ENCODE measurements around the gene MYADM.

MYADM gene

DNA sequence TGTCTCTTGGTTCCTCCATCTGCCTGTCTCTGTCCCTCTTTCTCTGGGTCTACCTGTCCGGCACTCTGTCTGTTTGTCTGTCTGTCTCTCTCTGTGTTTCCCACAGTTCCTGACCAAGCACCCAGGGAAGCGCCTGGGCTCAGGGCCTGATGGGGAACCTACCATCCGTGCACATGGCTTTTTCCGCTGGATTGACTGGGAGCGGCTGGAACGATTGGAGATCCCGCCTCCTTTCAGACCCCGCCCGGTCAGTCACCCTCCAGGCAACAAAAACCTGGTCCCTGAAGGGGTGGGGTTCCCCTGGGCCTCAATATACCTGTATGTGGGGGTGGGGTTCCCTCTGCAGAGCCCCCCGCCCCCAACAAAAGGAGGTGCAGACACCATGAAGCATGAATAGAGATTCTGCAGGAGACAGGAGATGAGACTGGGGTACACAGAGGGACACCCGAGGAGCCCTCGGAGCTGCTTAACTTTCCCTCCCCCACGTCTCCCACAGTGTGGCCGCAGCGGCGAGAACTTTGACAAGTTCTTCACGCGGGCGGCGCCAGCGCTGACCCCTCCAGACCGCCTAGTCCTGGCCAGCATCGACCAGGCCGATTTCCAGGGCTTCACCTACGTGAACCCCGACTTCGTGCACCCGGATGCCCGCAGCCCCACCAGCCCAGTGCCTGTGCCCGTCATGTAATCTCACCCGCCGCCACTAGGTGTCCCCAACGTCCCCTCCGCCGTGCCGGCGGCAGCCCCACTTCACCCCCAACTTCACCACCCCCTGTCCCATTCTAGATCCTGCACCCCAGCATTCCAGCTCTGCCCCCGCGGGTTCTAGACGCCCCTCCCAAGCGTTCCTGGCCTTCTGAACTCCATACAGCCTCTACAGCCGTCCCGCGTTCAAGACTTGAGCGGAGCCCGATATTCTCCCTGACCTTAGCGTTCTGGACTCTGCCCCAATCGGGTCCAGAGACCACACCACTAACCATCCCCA lies 38.8 kb downstream of the MYADM start:
- no peak overlapping the region for H3K27ac Mint-ChIP-seq
- H3K4me3 Mint-ChIP-seq = peak overlapping the region; percentile 38 to 53 (median 49)
- peaks cover 3% of the 10 kb centered on the region for H3K9me3 Mint-ChIP-seq
- peaks cover 94% of the 10 kb centered on the region for H3K27me3 Mint-ChIP-seq (ENCODE audit: low read depth)
- TF ChIP-seq CTCF (IDR thresholded peaks at IDR 0.05; ENCODE audit: unreplicated experiment in 3 of 3) = peak; percentile 74 to 78 (median 76)
- H3K36me3 Mint-ChIP-seq (ENCODE audit: low read depth) = peaks cover 3% of the 10 kb centered on the region
- H3K4me1 Mint-ChIP-seq = peaks cover 15% of the 10 kb centered on the region

GRCh38 chr19:53907193-53907581 lies 39.5 kb downstream of the MYADM start:
- TF ChIP-seq CTCF (IDR thresholded peaks at IDR 0.05; ENCODE audit: unreplicated experiment in 3 of 3) = no peak
- peaks cover 15% of the 10 kb centered on the region for H3K4me1 Mint-ChIP-seq
- peak overlapping the region; percentile 55 to 70 (median 70) for H3K4me3 Mint-ChIP-seq
- H3K36me3 Mint-ChIP-seq (ENCODE audit: low read depth) = peaks cover 3% of the 10 kb centered on the region
- H3K27ac Mint-ChIP-seq = no peak overlapping the region
- H3K9me3 Mint-ChIP-seq = peaks cover 4% of the 10 kb centered on the region
- H3K27me3 Mint-ChIP-seq (ENCODE audit: low read depth) = peaks cover 95% of the 10 kb centered on the region

DNA sequence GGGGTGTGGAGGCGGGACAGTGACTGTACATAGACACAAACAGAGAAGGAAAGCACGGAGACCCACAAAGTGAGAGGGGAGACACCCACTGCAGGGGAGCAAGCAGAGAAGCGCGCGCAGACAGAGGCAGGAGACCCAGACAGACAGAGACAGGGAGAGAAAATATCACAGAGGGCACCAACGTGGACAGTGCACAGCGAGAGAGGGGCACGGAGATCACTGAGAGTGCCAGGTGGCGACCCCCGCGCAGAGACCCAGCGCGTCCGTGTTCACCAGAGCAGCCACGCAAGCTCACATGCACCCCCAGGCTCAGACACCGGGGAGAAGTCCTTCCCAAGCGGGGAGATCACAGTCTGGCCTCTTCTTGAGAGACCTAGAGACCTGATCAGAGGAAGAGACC lies 40.0 kb downstream of the MYADM start:
- H3K4me3 Mint-ChIP-seq = peak overlapping the region; percentile 55 to 70 (median 70)
- H3K9me3 Mint-ChIP-seq = peaks cover 4% of the 10 kb centered on the region
- H3K27me3 Mint-ChIP-seq (ENCODE audit: low read depth) = peaks cover 94% of the 10 kb centered on the region
- no peak overlapping the region for H3K27ac Mint-ChIP-seq
- H3K36me3 Mint-ChIP-seq (ENCODE audit: low read depth) = peaks cover 3% of the 10 kb centered on the region
- no peak for TF ChIP-seq CTCF (IDR thresholded peaks at IDR 0.05; ENCODE audit: unreplicated experiment in 3 of 3)
- H3K4me1 Mint-ChIP-seq = peaks cover 15% of the 10 kb centered on the region

GRCh38 chr19:53908106-53908934 lies 40.6 kb downstream of the MYADM start:
- H3K4me3 Mint-ChIP-seq = peak overlapping the region; percentile 77 to 84 (median 80)
- H3K4me1 Mint-ChIP-seq = peaks cover 15% of the 10 kb centered on the region
- TF ChIP-seq CTCF (IDR thresholded peaks at IDR 0.05; ENCODE audit: unreplicated experiment in 3 of 3) = no peak
- H3K36me3 Mint-ChIP-seq (ENCODE audit: low read depth) = peaks cover 3% of the 10 kb centered on the region
- H3K27me3 Mint-ChIP-seq (ENCODE audit: low read depth) = peaks cover 92% of the 10 kb centered on the region
- peak overlapping the region in 1 of 3 experiments; percentile 56 for H3K27ac Mint-ChIP-seq
- peaks cover 4% of the 10 kb centered on the region for H3K9me3 Mint-ChIP-seq

GRCh38 chr19:53908935-53909415 lies 41.3 kb downstream of the MYADM start, which contains the start of gene CACNG7:
Gene CACNG7 (plus strand): TSS chr19:53909278. CDS start chr19:53912832, 3,554 bp downstream.
- peak within 1 kb of the TSS; percentile 77 to 84 (median 80) for H3K4me3 Mint-ChIP-seq
- peaks cover 93% of the 10 kb centered on the region for H3K27me3 Mint-ChIP-seq (ENCODE audit: low read depth)
- H3K36me3 Mint-ChIP-seq (ENCODE audit: low read depth) = peaks cover 3% of the 10 kb centered on the region
- TF ChIP-seq CTCF (IDR thresholded peaks at IDR 0.05; ENCODE audit: unreplicated experiment in 3 of 3) = no peak
- H3K4me1 Mint-ChIP-seq = peaks cover 15% of the 10 kb centered on the region
- H3K9me3 Mint-ChIP-seq = peaks cover 4% of the 10 kb centered on the region
- H3K27ac Mint-ChIP-seq = peak within 1 kb of the TSS in 1 of 3 experiments; percentile 56
